Suprapubic skin (tissue), 4 donors: ENCODE data around the gene TARBP1.

ENCODE experiments used
- CTCF ChIP-seq, 2 donors: fragments of 200-600 bp in 1 of 2; fragments of 450-650 bp in 1 of 2; sonication (generic) in 1 of 2; IDR thresholded peaks; one replicate each; pipeline ENCODE4 v1.5.1; 2016 to 2019; ENCODE audit warnings: antibody characterized with exemption in 2 of 2, mild to moderate bottlenecking in 1 of 2, moderate library complexity in 1 of 2
- EP300 ChIP-seq: sonication (generic); formaldehyde crosslinking; IDR thresholded peaks from one replicate; pipeline ENCODE4 v1.6.1; 2017; ENCODE audit warnings: antibody characterized with exemption
- POLR2A ChIP-seq, 2 donors: fragments of 450-650 bp; IDR thresholded peaks; one replicate each; pipeline ENCODE4 v1.6.1; 2017; ENCODE audit warnings: antibody characterized with exemption in 2 of 2, mild to moderate bottlenecking in 2 of 2, moderate library complexity in 2 of 2
- POLR2AphosphoS5 ChIP-seq, 3 donors: sonication (generic); formaldehyde crosslinking; IDR thresholded peaks; one replicate each; pipeline ENCODE4 v1.6.1; 2017; ENCODE audit warnings: antibody characterized with exemption in 3 of 3

GRCh38 chr1:234499119-234499942 lies 20.4 kb upstream of the TARBP1 start:
- TF ChIP-seq CTCF (IDR thresholded peaks at IDR 0.05) (peak; percentile 88 to 98), EP300 (peak; percentile 18), POLR2A (IDR thresholded peaks at IDR 0.05) (no peak), POLR2AphosphoS5 (IDR thresholded peaks at IDR 0.05) (peak in 2 of 3 donors; percentile 82 to 87)
